HepG2 (cell line): Measurements from ENCODE around the gene EPB41L2. TPM values are rescaled to one million over a fixed set of nuclear protein-coding genes. Genes with fewer than 3 reads are reported as not detected.
A peak's percentile ranks its signal among the peaks of the same experiment; 100 is the strongest.

Experiments used
- ATAC-seq: fragments of 200-7000 bp; cut with Tn5 transposase; 3 replicates; pipeline ENCODE4 v1.9.1; 2020; ENCODE audit warnings: mild to moderate bottlenecking, moderate library complexity
- BruUV-seq: library from RNA; stranded (reverse); fragments of 400-500 nt; replicated peaks from 2 replicates; lab custom pipeline; 2021; lab: Mats Ljungman, UMichigan
- CTCF ChIA-PET: fragments of 300-600 bp; formaldehyde crosslinking; extraction: SDS; loops from one replicate; lab custom pipeline; 2021; ENCODE audit warnings: low total read pairs, inconsistent platforms, low intra/inter-chr PET ratio; lab: Yijun Ruan, JAX
- POLR2A ChIA-PET: fragments of 350-600 bp; sonication (Branson Sonifier 250); formaldehyde crosslinking; loops from one replicate; lab custom pipeline; 2020; ENCODE audit warnings: antibody characterized with exemption, inconsistent platforms; lab: Yijun Ruan, JAX
- DNase-seq: peaks from one replicate; pipeline ENCODE4 v3.0.0-alpha.2; 2015; ENCODE audit warnings: low spot score
- FAIRE-seq: peaks from 3 replicates; lab custom pipeline; 2011; peaks lifted over from hg19 to GRCh38; lab: Jason Lieb, UNC
- H2AFZ ChIP-seq: one replicate; pipeline ENCODE4 v1.6.1; 2011; ENCODE audit warnings: low read length, inconsistent platforms
- H3K27ac ChIP-seq: fragments of 300-600 bp; 3 replicates; pipeline ENCODE4 v1.8.0; 2011; ENCODE audit warnings: mixed run types, mild to moderate bottlenecking, mixed read lengths, low read length, inconsistent platforms; ENCODE audit not compliant: insufficient read depth; ENCODE audit errors: extremely low read length
- H3K27me3 ChIP-seq, 2 experiments: fragments of 200-600 bp in 1 of 2; 2 replicates in 1 of 2; 3 replicates in 1 of 2; pipeline versions ENCODE4 v1.6.0 to v1.8.0; 2011; ENCODE audit warnings: low read length in 2 of 2, mild to moderate bottlenecking in 2 of 2, moderate library complexity in 2 of 2, inconsistent platforms in 1 of 2; ENCODE audit not compliant: insufficient read depth in 2 of 2, control insufficient read depth in 1 of 2
- H3K36me3 ChIP-seq, 2 experiments: fragments of 200-600 bp in 1 of 2; replicated peaks in 1 of 2; 2 replicates in 1 of 2; 3 replicates in 1 of 2; pipeline versions ENCODE4 v1.5.1 to v1.8.0; 2011; ENCODE audit warnings: low read length in 2 of 2, inconsistent platforms in 1 of 2; ENCODE audit not compliant: insufficient read depth in 2 of 2, control insufficient read depth in 1 of 2
- H3K4me1 ChIP-seq: 2 replicates; pipeline ENCODE4 v1.5.1; 2012; ENCODE audit warnings: low read length, inconsistent platforms; ENCODE audit not compliant: insufficient read depth
- H3K4me2 ChIP-seq: 2 replicates; pipeline ENCODE4 v1.6.0; 2011; ENCODE audit warnings: low read depth, low read length, inconsistent platforms
- H3K4me3 ChIP-seq, 3 experiments: fragments of 200-600 bp in 1 of 3; sonication (generic), shearing (Covaris generic) in 1 of 3; replicated peaks in 1 of 3; 2 replicates each; pipeline ENCODE4 v1.5.1; 2011 to 2016; ENCODE audit warnings: low read length in 3 of 3, inconsistent platforms in 2 of 3, low read depth in 2 of 3, mild to moderate bottlenecking in 2 of 3, control low read depth in 1 of 3, mixed read lengths in 1 of 3; ENCODE audit not compliant: insufficient read depth in 1 of 3
- H3K79me2 ChIP-seq: one replicate; pipeline ENCODE4 v1.6.1; 2011; ENCODE audit warnings: low read length, inconsistent platforms; ENCODE audit not compliant: insufficient read depth
- H3K9ac ChIP-seq: 2 replicates; pipeline ENCODE4 v1.6.0; 2011; ENCODE audit warnings: mild to moderate bottlenecking, low read depth, low read length, inconsistent platforms; ENCODE audit not compliant: insufficient read depth
- H3K9me3 ChIP-seq: 2 replicates; pipeline ENCODE4 v1.5.1; 2012; ENCODE audit warnings: mild to moderate bottlenecking, low read length
- H4K20me1 ChIP-seq: 2 replicates; pipeline ENCODE4 v1.6.0; 2011; ENCODE audit warnings: inconsistent platforms, mild to moderate bottlenecking, low read length, moderate library complexity; ENCODE audit not compliant: insufficient read depth
- AHR ChIP-seq: IDR thresholded peaks from 2 replicates; pipeline ENCODE4 v1.6.1; 2018; ENCODE audit warnings: missing genetic modification reagents, missing compliant biosample characterization
- ATF4 ChIP-seq, 2 experiments: fragments of 450-650 bp in 1 of 2; sonication (generic) in 1 of 2; formaldehyde crosslinking; IDR thresholded peaks; 2 replicates each; pipeline versions ENCODE4 v1.5.0 to v1.8.0; 2020 to 2022; ENCODE audit warnings: mild to moderate bottlenecking in 1 of 2, missing genetic modification reagents in 1 of 2
- CREM ChIP-seq, 2 experiments: sonication (generic) in 1 of 2; formaldehyde crosslinking in 1 of 2; IDR thresholded peaks; 2 replicates each; pipeline versions ENCODE4 v1.4.0 to v1.6.1; 2016 to 2020; ENCODE audit warnings: antibody characterized with exemption in 1 of 2, mild to moderate bottlenecking in 1 of 2, missing genetic modification reagents in 1 of 2
- DNMT3B ChIP-seq: conservative IDR thresholded peaks from 2 replicates; pipeline ENCODE4 v1.6.1; 2016; ENCODE audit warnings: missing biosample characterization, control low read depth
- HOXA5 ChIP-seq: sonication (generic); formaldehyde crosslinking; IDR thresholded peaks from 2 replicates; pipeline ENCODE4 v1.4.0; 2020; ENCODE audit warnings: missing genetic modification reagents
- KAT7 ChIP-seq: IDR thresholded peaks from 2 replicates; pipeline ENCODE4 v1.6.1; 2018; ENCODE audit warnings: borderline replicate concordance, missing compliant biosample characterization
- KDM2A ChIP-seq: sonication (generic); formaldehyde crosslinking; IDR thresholded peaks from 2 replicates; pipeline ENCODE4 v1.4.0; 2020; ENCODE audit warnings: low read depth, missing genetic modification reagents, borderline replicate concordance
- NFATC3 ChIP-seq: sonication (generic); formaldehyde crosslinking; IDR thresholded peaks from 2 replicates; pipeline ENCODE4 v1.5.1; 2020; ENCODE audit warnings: mild to moderate bottlenecking, missing genetic modification reagents
- NFE2L2 ChIP-seq: fragments of 150-350 bp; IDR thresholded peaks from 2 replicates; pipeline ENCODE4 v1.6.1; 2014; ENCODE audit warnings: low read length
- NKX3-1 ChIP-seq: sonication (generic); formaldehyde crosslinking; IDR thresholded peaks from 2 replicates; pipeline ENCODE4 v1.5.0; 2020; ENCODE audit warnings: missing genetic modification reagents
- SP140L ChIP-seq: sonication (generic); formaldehyde crosslinking; IDR thresholded peaks from 2 replicates; pipeline ENCODE4 v1.4.0; 2020; ENCODE audit warnings: missing genetic modification reagents, borderline replicate concordance
- THAP11 ChIP-seq: IDR thresholded peaks from 2 replicates; pipeline ENCODE4 v1.6.1; 2016; ENCODE audit warnings: missing biosample characterization, missing genetic modification reagents
- YEATS4 ChIP-seq: sonication (generic); formaldehyde crosslinking; IDR thresholded peaks from 2 replicates; pipeline ENCODE4 v1.4.0; 2020; ENCODE audit warnings: missing genetic modification reagents, borderline replicate concordance
- ZBTB1 ChIP-seq: sonication (generic); formaldehyde crosslinking; IDR thresholded peaks from 2 replicates; pipeline ENCODE4 v1.4.0; 2020; ENCODE audit warnings: missing genetic modification reagents, borderline replicate concordance
- ZNF138 ChIP-seq: sonication (generic); formaldehyde crosslinking; IDR thresholded peaks from 2 replicates; pipeline ENCODE4 v1.5.0; 2020; ENCODE audit warnings: mild to moderate bottlenecking, low read depth, missing genetic modification reagents
- ZNF569 ChIP-seq: sonication (generic); formaldehyde crosslinking; IDR thresholded peaks from 2 replicates; pipeline ENCODE4 v1.5.0; 2020; ENCODE audit warnings: mild to moderate bottlenecking, missing genetic modification reagents, moderate library complexity, borderline replicate concordance
- WGBS: methylation state at CpG from one replicate; pipeline ENCODE4 v1.1.6; 2017; ENCODE audit warnings: low lambda C conversion rate; 5-methylcytosine and 5-hydroxymethylcytosine counted together
- in situ Hi-C: cut with HindIII; loops from 2 replicates; pipeline ENCODE4 v1.10.0; 2017; ENCODE audit warnings: low pct_unique_long_range_greater_than_20kb; ENCODE audit not compliant: extremely low pct_ligation_motif_present
- intact Hi-C: fragments of 100-400 bp; cut with micrococcal nuclease; formaldehyde crosslinking; loops from one replicate; pipeline ENCODE4 v1.10.0; 2022; ENCODE audit not compliant: unreplicated experiment
- polyA plus RNA-seq, 8 experiments: library from polyadenylated mRNA; depleted of rRNA in 3 of 8; stranded (reverse) in 7 of 8; unstranded in 1 of 8; fragments of >200 nt; fragmentation: Illumina TruSeq in 4 of 8; extraction: Trizol in 4 of 8; gene quantifications; 2 replicates each; pipeline versions ENCODE4 v1.2.1 to v1.2.3, GENCODE V29; 2011 to 2016; ENCODE audit warnings: low read depth in 4 of 8, missing spikeins in 1 of 8, mixed read lengths in 1 of 8; ENCODE audit not compliant: insufficient read depth in 1 of 8
- total RNA-seq, 5 experiments: library from RNA; depleted of rRNA; stranded (reverse); fragments of >200 nt; fragmentation: Illumina TruSeq; extraction: Trizol; gene quantifications; 2 replicates each; pipeline ENCODE4 v1.2.3, GENCODE V29; 2016; ENCODE audit warnings: low read depth in 1 of 5
- TF ChIP-seq, protein P1 (sequence below): IDR thresholded peaks from 2 replicates; pipeline ENCODE4 v1.4.0; 2020; ENCODE audit warnings: mild to moderate bottlenecking, missing genetic modification reagents
- TF ChIP-seq, protein P2 (sequence below): sonication (generic); formaldehyde crosslinking; IDR thresholded peaks from 2 replicates; pipeline ENCODE4 v1.8.0; 2022; ENCODE audit warnings: missing genetic modification reagents, low read depth, mild to moderate bottlenecking, borderline replicate concordance

Gene EPB41L2
- total and polyA plus RNA-seq, 2 of the 13 experiments (the other 11 are each of a cell fraction or from before 2014, with no cell fraction given) = 41.7 to 56.4 TPM

- peaks cover 44% of the 10 kb centered on the region for H3K4me1 ChIP-seq
- peak overlapping the region; percentile 13 for H2AFZ ChIP-seq
- H3K36me3 ChIP-seq = no peaks in the 10 kb centered on the region; a peak in 1 of 5 replicates
- peak overlapping the region; percentile 15; the same call in 1 of the 2 replicates for H3K9ac ChIP-seq
- peak; percentile 59 for FAIRE-seq
- 8% methylated on average over 8 of the region's 8 CpGs for WGBS
- intact Hi-C loops = loop anchor here (1.0 kb wide), 1 partner anchor 85 kb away; no protein-coding TSS in a partner anchor
- no peaks in the 10 kb centered on the region for H3K9me3 ChIP-seq
- BruUV-seq = no TSS peak
- ChIA-PET POLR2A (interaction anchor here (1.3 to 1.4 kb wide), 3 partner anchors 9 to 658 kb away, joined by 3 to 5 read pairs (median 5); partner anchors contain the start of gene MED23), CTCF (no interaction called here)
- H3K4me2 ChIP-seq = peak overlapping the region; percentile 69
- peaks cover 3% of the 10 kb centered on the region; the same call in 1 of the 2 replicates for H4K20me1 ChIP-seq
- ATAC-seq = peak; percentile 90
- H3K79me2 ChIP-seq = peaks cover 51% of the 10 kb centered on the region
- H3K27me3 ChIP-seq = no peaks in the 10 kb centered on the region
- peak overlapping the region; percentile 30 to 37 (median 33) for H3K4me3 ChIP-seq
- peak; percentile 80 for DNase-seq
- in situ Hi-C loops = no loop called here
- peak overlapping the region; percentile 62 for H3K27ac ChIP-seq
- TF ChIP-seq ATF4 (CRISPR knock-in tag; IDR thresholded peaks at IDR 0.05) (peak in 1 of 2 experiments; percentile 47; a peak in 1 of 4 replicates), NFE2L2 (no peak), DNMT3B (0 out of 2 replicates have a peak, but pooled peaks have one; percentile 57), NKX3-1 (CRISPR knock-in tag) (peak; percentile 50; the same call in 1 of the 2 replicates), KAT7 (CRISPR knock-in tag) (0 out of 2 replicates have a peak, but pooled peaks have one; percentile 60), SP140L (CRISPR knock-in tag) (no peak), ZBTB1 (CRISPR knock-in tag) (no peak), ZNF138 (no peak), AHR (CRISPR knock-in tag) (no peak), YEATS4 (CRISPR knock-in tag) (peak; percentile 54; the same call in 1 of the 2 replicates), THAP11 (CRISPR knock-in tag) (peak; percentile 34; the same call in 1 of the 2 replicates), KDM2A (CRISPR knock-in tag) (no peak), HOXA5 (CRISPR knock-in tag) (peak; percentile 64; the same call in 1 of the 2 replicates), NFATC3 (CRISPR knock-in tag) (no peak), CREM (IDR thresholded peaks at IDR 0.05) (peak; percentile 53; the same call in 1 of the 2 replicates), CREM (CRISPR knock-in tag; IDR thresholded peaks at IDR 0.05) (no peak), ZNF569 (CRISPR knock-in tag) (no peak)
- TF ChIP-seq, protein P1, sequence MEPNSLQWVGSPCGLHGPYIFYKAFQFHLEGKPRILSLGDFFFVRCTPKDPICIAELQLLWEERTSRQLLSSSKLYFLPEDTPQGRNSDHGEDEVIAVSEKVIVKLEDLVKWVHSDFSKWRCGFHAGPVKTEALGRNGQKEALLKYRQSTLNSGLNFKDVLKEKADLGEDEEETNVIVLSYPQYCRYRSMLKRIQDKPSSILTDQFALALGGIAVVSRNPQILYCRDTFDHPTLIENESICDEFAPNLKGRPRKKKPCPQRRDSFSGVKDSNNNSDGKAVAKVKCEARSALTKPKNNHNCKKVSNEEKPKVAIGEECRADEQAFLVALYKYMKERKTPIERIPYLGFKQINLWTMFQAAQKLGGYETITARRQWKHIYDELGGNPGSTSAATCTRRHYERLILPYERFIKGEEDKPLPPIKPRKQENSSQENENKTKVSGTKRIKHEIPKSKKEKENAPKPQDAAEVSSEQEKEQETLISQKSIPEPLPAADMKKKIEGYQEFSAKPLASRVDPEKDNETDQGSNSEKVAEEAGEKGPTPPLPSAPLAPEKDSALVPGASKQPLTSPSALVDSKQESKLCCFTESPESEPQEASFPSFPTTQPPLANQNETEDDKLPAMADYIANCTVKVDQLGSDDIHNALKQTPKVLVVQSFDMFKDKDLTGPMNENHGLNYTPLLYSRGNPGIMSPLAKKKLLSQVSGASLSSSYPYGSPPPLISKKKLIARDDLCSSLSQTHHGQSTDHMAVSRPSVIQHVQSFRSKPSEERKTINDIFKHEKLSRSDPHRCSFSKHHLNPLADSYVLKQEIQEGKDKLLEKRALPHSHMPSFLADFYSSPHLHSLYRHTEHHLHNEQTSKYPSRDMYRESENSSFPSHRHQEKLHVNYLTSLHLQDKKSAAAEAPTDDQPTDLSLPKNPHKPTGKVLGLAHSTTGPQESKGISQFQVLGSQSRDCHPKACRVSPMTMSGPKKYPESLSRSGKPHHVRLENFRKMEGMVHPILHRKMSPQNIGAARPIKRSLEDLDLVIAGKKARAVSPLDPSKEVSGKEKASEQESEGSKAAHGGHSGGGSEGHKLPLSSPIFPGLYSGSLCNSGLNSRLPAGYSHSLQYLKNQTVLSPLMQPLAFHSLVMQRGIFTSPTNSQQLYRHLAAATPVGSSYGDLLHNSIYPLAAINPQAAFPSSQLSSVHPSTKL = peak; percentile 85
- TF ChIP-seq, protein P2, sequence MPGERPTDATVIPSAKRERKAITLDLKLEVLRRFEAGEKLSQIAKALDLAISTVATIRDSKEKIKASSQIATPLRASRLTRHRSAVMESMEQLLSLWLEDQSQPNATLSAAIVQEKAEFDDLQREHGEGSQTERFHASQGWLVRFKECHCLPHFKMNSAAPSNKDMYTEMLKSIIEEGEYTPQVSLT (CRISPR knock-in tag) = peak; percentile 80; the same call in 1 of the 2 replicates
Measured at GRCh38 chr6:130969791-130970491, 93.1 kb downstream of the EPB41L2 start.
